ENCODE measurements around the gene MAPK7.
"Not testable (repeated sequence)": the region's sequence is repeated elsewhere in the genome, so short reads cannot be mapped to it uniquely, and the experiment has no call there.

Gene MAPK7

GRCh38 chr17:19343671-19344151 is 34.6 kb upstream of the MAPK7 start:
- no peak for DNase-seq

GRCh38 chr17:19344311-19345066 is 33.8 kb upstream of the MAPK7 start:
- DNase-seq: no peak

GRCh38 chr17:19345067-19345460 is 33.2 kb upstream of the MAPK7 start:
- no peak for DNase-seq

GRCh38 chr17:19345486-19346350 is 32.6 kb upstream of the MAPK7 start:
- DNase-seq: no peak

GRCh38 chr17:19346351-19347255 is 31.7 kb upstream of the MAPK7 start:
- DNase-seq: peak; percentile 14

- no peak for DNase-seq
Measured at GRCh38 chr17:19347323-19348080, 30.8 kb upstream of the MAPK7 start.

GRCh38 chr17:19348081-19348650 is 30.1 kb upstream of the MAPK7 start:
- no peak for DNase-seq

- DNase-seq: no peak
Measured at GRCh38 chr17:19348806-19349205, 29.5 kb upstream of the MAPK7 start.

GRCh38 chr17:19353401-19353800 is 24.9 kb upstream of the MAPK7 start:
- DNase-seq: not testable (repeated sequence)

GRCh38 chr17:19354748-19355147 is 23.6 kb upstream of the MAPK7 start:
- no peak for DNase-seq

- no peak for DNase-seq
Measured at GRCh38 chr17:19357351-19357750, 20.9 kb upstream of the MAPK7 start.

GRCh38 chr17:19357761-19358160 is 20.5 kb upstream of the MAPK7 start:
- DNase-seq: no peak

GRCh38 chr17:19359151-19359550 is 19.1 kb upstream of the MAPK7 start:
- DNase-seq: no peak

- DNase-seq: no peak
Measured at GRCh38 chr17:19359856-19360255, 18.4 kb upstream of the MAPK7 start.

- no peak for DNase-seq
Measured at GRCh38 chr17:19360772-19361171, 17.5 kb upstream of the MAPK7 start.

- no peak for DNase-seq
Measured at GRCh38 chr17:19361326-19361725, 17.0 kb upstream of the MAPK7 start.

GRCh38 chr17:19361944-19362276 is 16.4 kb upstream of the MAPK7 start:
- DNase-seq: no peak

- peak; percentile 93 for DNase-seq
Measured at GRCh38 chr17:19362277-19363113, 15.8 kb upstream of the MAPK7 start, which contains the start of gene B9D1. Gene B9D1 (minus strand): TSS chr17:19362723. CDS start chr17:19362569, 154 bp downstream.

GRCh38 chr17:19363114-19363438 is 15.2 kb upstream of the MAPK7 start:
- DNase-seq: no peak

- DNase-seq: no peak
Measured at GRCh38 chr17:19363460-19364035, 14.8 kb upstream of the MAPK7 start.

All from OCI-M1 (cell line).